ENCODE data around the gene FGD5. TPM values are rescaled to one million over a fixed set of nuclear protein-coding genes. Genes with fewer than 3 reads are reported as not detected.

The FGD5 gene, protein sequence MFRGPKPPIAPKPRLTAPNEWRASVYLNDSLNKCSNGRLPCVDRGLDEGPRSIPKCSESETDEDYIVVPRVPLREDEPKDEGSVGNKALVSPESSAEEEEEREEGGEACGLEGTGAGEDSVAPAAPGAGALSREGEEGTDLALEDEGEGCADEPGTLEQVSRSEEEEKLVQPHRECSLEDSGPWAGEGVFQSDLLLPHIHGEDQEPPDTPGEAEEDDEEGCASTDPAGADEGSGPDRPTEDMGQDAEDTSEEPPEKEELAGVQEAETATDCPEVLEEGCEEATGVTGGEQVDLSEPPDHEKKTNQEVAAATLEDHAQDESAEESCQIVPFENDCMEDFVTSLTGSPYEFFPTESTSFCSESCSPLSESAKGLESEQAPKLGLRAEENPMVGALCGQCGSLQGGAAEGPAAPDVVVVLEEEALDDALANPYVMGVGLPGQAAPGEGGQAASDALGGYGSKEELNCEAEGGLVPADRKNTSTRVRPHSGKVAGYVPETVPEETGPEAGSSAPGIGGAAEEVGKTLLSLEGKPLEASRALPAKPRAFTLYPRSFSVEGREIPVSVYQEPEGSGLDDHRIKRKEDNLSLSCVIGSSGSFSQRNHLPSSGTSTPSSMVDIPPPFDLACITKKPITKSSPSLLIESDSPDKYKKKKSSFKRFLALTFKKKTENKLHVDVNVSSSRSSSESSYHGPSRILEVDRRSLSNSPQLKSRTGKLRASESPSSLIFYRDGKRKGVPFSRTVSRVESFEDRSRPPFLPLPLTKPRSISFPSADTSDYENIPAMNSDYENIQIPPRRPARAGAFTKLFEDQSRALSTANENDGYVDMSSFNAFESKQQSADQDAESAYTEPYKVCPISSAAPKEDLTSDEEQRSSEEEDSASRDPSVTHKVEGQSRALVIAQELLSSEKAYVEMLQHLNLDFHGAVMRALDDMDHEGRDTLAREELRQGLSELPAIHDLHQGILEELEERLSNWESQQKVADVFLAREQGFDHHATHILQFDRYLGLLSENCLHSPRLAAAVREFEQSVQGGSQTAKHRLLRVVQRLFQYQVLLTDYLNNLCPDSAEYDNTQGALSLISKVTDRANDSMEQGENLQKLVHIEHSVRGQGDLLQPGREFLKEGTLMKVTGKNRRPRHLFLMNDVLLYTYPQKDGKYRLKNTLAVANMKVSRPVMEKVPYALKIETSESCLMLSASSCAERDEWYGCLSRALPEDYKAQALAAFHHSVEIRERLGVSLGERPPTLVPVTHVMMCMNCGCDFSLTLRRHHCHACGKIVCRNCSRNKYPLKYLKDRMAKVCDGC (N-terminal part only)
- total RNA-seq = 0.28 TPM in 2 replicates

DNA sequence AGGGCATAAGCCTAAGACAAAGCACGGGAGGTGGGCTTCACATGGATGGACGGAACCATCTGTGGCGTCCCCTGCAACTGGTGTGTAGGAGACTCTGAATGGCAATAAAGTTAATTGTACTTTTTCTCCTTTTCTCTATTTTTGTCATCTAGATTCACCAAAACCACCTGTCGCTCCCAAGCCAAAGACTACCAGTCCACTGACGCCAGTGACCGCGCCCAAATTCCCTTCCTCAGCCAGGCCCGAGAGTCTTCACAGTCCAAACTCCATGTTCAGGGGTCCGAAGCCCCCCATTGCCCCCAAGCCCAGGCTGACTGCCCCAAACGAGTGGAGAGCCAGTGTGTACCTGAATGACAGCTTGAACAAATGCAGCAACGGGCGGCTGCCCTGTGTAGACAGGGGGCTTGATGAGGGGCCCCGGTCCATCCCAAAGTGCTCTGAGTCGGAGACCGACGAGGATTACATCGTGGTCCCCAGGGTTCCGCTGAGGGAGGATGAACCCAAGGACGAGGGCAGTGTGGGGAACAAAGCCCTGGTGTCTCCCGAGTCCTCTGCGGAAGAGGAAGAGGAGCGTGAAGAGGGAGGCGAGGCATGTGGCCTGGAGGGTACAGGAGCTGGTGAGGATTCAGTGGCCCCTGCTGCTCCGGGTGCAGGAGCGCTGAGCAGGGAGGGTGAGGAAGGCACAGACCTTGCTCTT, at the start of gene FGD5:
Gene FGD5 (plus strand): TSS at position 159 of the 697 bp plus-strand sequence. CDS start 110 bp downstream, at position 269.

DNA sequence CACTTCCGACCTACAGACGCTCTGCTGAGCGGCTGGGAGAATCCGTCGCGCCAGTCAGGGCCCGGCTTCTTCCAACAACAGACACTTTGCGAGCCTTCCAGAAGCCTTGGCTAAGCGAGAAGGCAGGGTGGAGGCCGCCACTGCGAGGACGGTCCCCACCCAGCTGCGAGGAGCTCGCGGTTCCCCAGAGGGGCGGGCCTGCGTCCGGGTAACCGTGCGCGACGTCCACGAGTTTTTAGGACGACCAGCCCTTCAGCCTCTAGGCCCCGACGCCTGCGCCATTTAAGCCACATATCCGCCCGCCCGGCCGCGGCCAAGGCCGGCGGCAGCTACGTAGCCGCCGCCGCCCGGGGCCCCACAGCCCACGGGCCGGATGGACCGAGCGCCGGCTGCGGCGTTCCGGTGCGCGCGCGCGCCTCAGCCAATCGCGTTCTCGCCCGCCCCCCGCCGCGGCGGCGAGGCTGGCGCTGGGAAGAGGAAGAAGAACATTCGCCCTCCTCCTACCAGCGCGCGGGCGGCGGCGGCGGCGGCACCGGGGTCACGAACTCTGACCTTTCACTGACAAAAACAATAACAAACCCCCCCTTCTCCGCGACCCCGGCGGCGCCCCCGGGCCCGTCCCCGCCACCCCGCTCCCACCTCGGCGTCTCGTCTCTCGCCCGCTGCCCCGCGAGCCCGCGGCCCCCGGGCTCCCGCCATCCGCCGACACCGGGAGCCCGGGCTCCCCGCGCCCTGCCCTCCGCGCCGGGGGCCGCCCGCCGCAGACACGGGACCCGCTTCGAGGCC, 128.5 kb downstream of the FGD5 start, which contains the start of gene NR2C2:
Gene NR2C2 (plus strand): TSS at position 484 of the 786 bp plus-strand sequence. CDS start 56,332 bp downstream, outside the sequence.

Other genes starting within 250 kb of the FGD5 start
- gene CCDC174, start 167.2 kb upstream of the FGD5 start, total RNA-seq = 6.0 and 9.8 TPM in 2 replicates
- not detected in 2 replicates for gene C3orf20, start 143.8 kb upstream of the FGD5 start, total RNA-seq
- 10.4 and 11.5 TPM in 2 replicates for gene NR2C2, start 128.6 kb downstream of the FGD5 start, total RNA-seq
- gene MRPS25, start 246.4 kb downstream of the FGD5 start, total RNA-seq = 34.0 and 48.5 TPM in 2 replicates

All from airway epithelial cell (primary cell).